Kidney glomerular epithelial cell (primary cell): ENCODE data around the gene HIRA.
"Not testable (repeated sequence)": the region's sequence is repeated elsewhere in the genome, so short reads cannot be mapped to it uniquely, and the experiment has no call there.

Source experiments
- DNase-seq: peaks from one replicate; lab custom pipeline; 2025; lab: John Stamatoyannopoulos, UW

The HIRA gene

GRCh38 chr22:19463491-19464469, 32.2 kb upstream of the HIRA start:
- no peak for DNase-seq

GRCh38 chr22:19463008-19463407, 31.5 kb upstream of the HIRA start:
- no peak for DNase-seq

- no peak for DNase-seq
Measured at GRCh38 chr22:19461506-19461905, 30.0 kb upstream of the HIRA start.

- DNase-seq = no peak
Measured at GRCh38 chr22:19460036-19460435, 28.5 kb upstream of the HIRA start.

- DNase-seq = no peak
Measured at GRCh38 chr22:19457828-19458428, 26.4 kb upstream of the HIRA start.

GRCh38 chr22:19456541-19456940, 25.0 kb upstream of the HIRA start:
- no peak for DNase-seq

- no peak for DNase-seq
Measured at GRCh38 chr22:19455585-19456370, 24.2 kb upstream of the HIRA start.

- DNase-seq = no peak
Measured at GRCh38 chr22:19455033-19455432, 23.5 kb upstream of the HIRA start.

GRCh38 chr22:19454156-19454555, 22.6 kb upstream of the HIRA start:
- DNase-seq = no peak

GRCh38 chr22:19453718-19454117, 22.2 kb upstream of the HIRA start:
- DNase-seq = no peak

GRCh38 chr22:19451570-19451969, 20.0 kb upstream of the HIRA start:
- no peak for DNase-seq

- no peak for DNase-seq
Measured at GRCh38 chr22:19450363-19451175, 19.0 kb upstream of the HIRA start.

GRCh38 chr22:19449422-19449767, 17.9 kb upstream of the HIRA start:
- no peak for DNase-seq

- no peak for DNase-seq
Measured at GRCh38 chr22:19448739-19449421, 17.3 kb upstream of the HIRA start.

- peak; percentile 56 for DNase-seq
Measured at GRCh38 chr22:19448076-19448607, 16.6 kb upstream of the HIRA start.

- peak; percentile 95 for DNase-seq
Measured at GRCh38 chr22:19447330-19448075, 16.0 kb upstream of the HIRA start, which contains the start of gene C22orf39. C22orf39 (minus strand) TSS chr22:19447711; CDS start chr22:19447688, 23 bp downstream.

- DNase-seq = no peak
Measured at GRCh38 chr22:19446603-19447329, 15.2 kb upstream of the HIRA start.

- DNase-seq = not testable (repeated sequence)
Measured at GRCh38 chr22:19445279-19445982, 13.9 kb upstream of the HIRA start.
